Raji (cell line): ENCODE measurements around the gene STIP1.

Experiments used
- POLR2A ChIP-seq: IDR thresholded peaks from 2 replicates; pipeline ENCODE4 v1.6.1; 2011; ENCODE audit warnings: low read depth, low read length, control low read depth; ENCODE audit not compliant: insufficient read depth

The STIP1 gene

GRCh38 chr11:64206457-64207255 lies 20.7 kb downstream of the STIP1 start, which contains the start of gene FERMT3:
FERMT3 (plus strand) TSS chr11:64206721; CDS start chr11:64207365, 644 bp downstream.
- peak; percentile 73 for TF ChIP-seq POLR2A

- peak; percentile 81 for TF ChIP-seq POLR2A
Measured at GRCh38 chr11:64207256-64208085, 21.5 kb downstream of the STIP1 start.

GRCh38 chr11:64208086-64208795 lies 22.3 kb downstream of the STIP1 start:
- TF ChIP-seq POLR2A = no peak

- TF ChIP-seq POLR2A = no peak
Measured at GRCh38 chr11:64208796-64209562, 23.0 kb downstream of the STIP1 start.

GRCh38 chr11:64209563-64209843 lies 23.5 kb downstream of the STIP1 start:
- no peak for TF ChIP-seq POLR2A

- no peak for TF ChIP-seq POLR2A
Measured at GRCh38 chr11:64210301-64211020, 24.5 kb downstream of the STIP1 start.

GRCh38 chr11:64211181-64211872 lies 25.4 kb downstream of the STIP1 start:
- no peak for TF ChIP-seq POLR2A

- TF ChIP-seq POLR2A = no peak
Measured at GRCh38 chr11:64216879-64217278, 30.9 kb downstream of the STIP1 start.

- TF ChIP-seq POLR2A = no peak
Measured at GRCh38 chr11:64218628-64219353, 32.8 kb downstream of the STIP1 start.

- TF ChIP-seq POLR2A = no peak
Measured at GRCh38 chr11:64219354-64219684, 33.3 kb downstream of the STIP1 start.

- TF ChIP-seq POLR2A = no peak
Measured at GRCh38 chr11:64219755-64220154, 33.8 kb downstream of the STIP1 start.

- no peak for TF ChIP-seq POLR2A
Measured at GRCh38 chr11:64220271-64220670, 34.3 kb downstream of the STIP1 start.

- no peak for TF ChIP-seq POLR2A
Measured at GRCh38 chr11:64220798-64221197, 34.8 kb downstream of the STIP1 start.
